Measurements from ENCODE around the gene CEACAM19. TPM values are rescaled to one million over a fixed set of nuclear protein-coding genes. Genes with fewer than 3 reads are reported as not detected.

Gene CEACAM19
- total RNA-seq, 1 experiment from 2014 or later = 3.5 TPM

DNA sequence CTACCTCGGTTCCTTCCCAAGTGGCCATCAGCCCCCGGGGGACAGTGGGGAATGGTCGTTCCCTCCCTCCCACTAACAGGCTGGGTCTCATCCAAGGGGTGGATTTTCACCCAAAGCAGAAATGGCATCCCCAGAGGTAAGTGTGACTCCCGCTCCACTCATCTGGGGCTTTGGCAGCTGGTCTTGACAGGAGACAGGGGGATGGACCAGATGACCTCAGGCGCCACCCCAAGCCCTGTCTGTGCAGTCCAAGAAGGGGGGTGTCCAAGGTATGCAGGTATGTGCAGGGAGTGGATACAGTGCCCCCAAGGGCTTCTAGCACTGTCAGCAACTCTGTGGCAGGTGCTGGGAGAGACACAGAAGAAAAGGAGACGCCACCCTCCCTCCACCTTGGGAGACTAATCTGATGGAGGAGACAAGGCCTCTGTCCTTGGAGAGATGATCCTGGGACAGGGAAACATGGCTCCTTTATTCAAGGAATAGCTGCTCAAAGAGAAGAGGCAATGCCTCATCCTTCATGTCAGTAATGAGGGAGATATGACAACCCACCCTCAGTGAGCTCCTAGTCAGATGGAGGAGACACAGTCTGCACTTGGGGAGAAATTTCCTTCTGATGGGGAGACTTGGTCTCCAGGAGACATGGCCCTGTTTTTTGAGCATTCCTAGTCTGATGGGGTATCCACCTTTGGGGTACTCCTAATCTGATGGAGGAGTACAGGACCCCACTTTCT, 35.4 kb downstream of the CEACAM19 start:
- Mint-ChIP-seq H3K9me3 (no peaks in the 10 kb centered on the region), H3K4me1 (no peaks in the 10 kb centered on the region), H3K27me3 (ENCODE audit: low read depth) (peaks cover 7% of the 10 kb centered on the region), H3K27ac (no peak overlapping the region), H3K4me3 (no peak overlapping the region), H3K36me3 (ENCODE audit: insufficient read depth in 1 of 3, low read depth in 3 of 3) (no peaks in the 10 kb centered on the region; a peak in 1 of 7 replicates)
- Histone ChIP-seq H3K27ac (ENCODE audit: insufficient read length, low read depth, low read length) (no peak overlapping the region), H2AFZ (ENCODE audit: low read length) (no peak overlapping the region), H3K56ac (ENCODE audit: insufficient read length, low read depth, low read length) (no peak overlapping the region), H3K18ac (ENCODE audit: insufficient read length, low read depth, low read length) (no peak overlapping the region), H3K9ac (ENCODE audit: extremely low read depth, insufficient read length, low read length) (no peak overlapping the region), H2BK20ac (ENCODE audit: low read depth, low read length, poor library complexity, severe bottlenecking) (no peak overlapping the region), H3K27me3 (ENCODE audit: insufficient read depth, low read length) (no peaks in the 10 kb centered on the region), H2BK5ac (ENCODE audit: insufficient read length, low read length) (no peak overlapping the region), H3K9me3 (ENCODE audit: control insufficient read depth, low read depth, low read length) (no peaks in the 10 kb centered on the region), H4K8ac (replicated peaks; ENCODE audit: insufficient read length, low read depth, low read length) (no peak overlapping the region), H3K79me1 (ENCODE audit: insufficient read depth, low read depth, low read length, poor library complexity, severe bottlenecking) (no peaks in the 10 kb centered on the region), H2AK5ac (ENCODE audit: insufficient read length, low read length) (no peak overlapping the region), H3T11ph (ENCODE audit: low read length) (no peak overlapping the region), H3K4me2 (ENCODE audit: insufficient read depth, insufficient read length, low read length) (no peak overlapping the region), H3K23me2 (ENCODE audit: insufficient read length, low read depth, low read length, poor library complexity, severe bottlenecking) (peaks cover 3% of the 10 kb centered on the region), H2BK120ac (ENCODE audit: low read depth, low read length, poor library complexity, severe bottlenecking) (no peak overlapping the region), H3K23ac (ENCODE audit: insufficient read length, low read depth, low read length) (no peak overlapping the region), H4K91ac (ENCODE audit: insufficient read length, low read depth, low read length) (no peak overlapping the region), H3K79me2 (ENCODE audit: insufficient read depth, low read length) (0 out of 2 replicates have a peak, but pooled peaks cover 2% of the 10 kb centered on the region), H3K14ac (ENCODE audit: insufficient read depth, low read length) (no peak overlapping the region), H3K4me1 (ENCODE audit: insufficient read depth, low read length) (no peaks in the 10 kb centered on the region), H2BK12ac (ENCODE audit: insufficient read length, low read depth, low read length) (no peak overlapping the region), H4K5ac (ENCODE audit: insufficient read length, low read depth, low read length) (no peak overlapping the region), H2BK15ac (ENCODE audit: low read depth, low read length) (no peak overlapping the region), H3K4ac (ENCODE audit: low read depth, low read length) (no peak overlapping the region), H4K20me1 (ENCODE audit: control insufficient read depth, insufficient read depth, insufficient read length) (no peaks in the 10 kb centered on the region)
- no CpG with 5 or more reads among the region's 6 CpGs for WGBS (ENCODE audit: extremely low coverage, insufficient read length, low lambda C conversion rate)
- DNase-seq = no peak
- TF ChIP-seq, protein P1, sequence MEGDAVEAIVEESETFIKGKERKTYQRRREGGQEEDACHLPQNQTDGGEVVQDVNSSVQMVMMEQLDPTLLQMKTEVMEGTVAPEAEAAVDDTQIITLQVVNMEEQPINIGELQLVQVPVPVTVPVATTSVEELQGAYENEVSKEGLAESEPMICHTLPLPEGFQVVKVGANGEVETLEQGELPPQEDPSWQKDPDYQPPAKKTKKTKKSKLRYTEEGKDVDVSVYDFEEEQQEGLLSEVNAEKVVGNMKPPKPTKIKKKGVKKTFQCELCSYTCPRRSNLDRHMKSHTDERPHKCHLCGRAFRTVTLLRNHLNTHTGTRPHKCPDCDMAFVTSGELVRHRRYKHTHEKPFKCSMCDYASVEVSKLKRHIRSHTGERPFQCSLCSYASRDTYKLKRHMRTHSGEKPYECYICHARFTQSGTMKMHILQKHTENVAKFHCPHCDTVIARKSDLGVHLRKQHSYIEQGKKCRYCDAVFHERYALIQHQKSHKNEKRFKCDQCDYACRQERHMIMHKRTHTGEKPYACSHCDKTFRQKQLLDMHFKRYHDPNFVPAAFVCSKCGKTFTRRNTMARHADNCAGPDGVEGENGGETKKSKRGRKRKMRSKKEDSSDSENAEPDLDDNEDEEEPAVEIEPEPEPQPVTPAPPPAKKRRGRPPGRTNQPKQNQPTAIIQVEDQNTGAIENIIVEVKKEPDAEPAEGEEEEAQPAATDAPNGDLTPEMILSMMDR (conservative IDR thresholded peaks at IDR 0.05) = no peak
